ENCODE data around the gene MAP2K5. TPM values are rescaled to one million over a fixed set of nuclear protein-coding genes. Genes with fewer than 3 reads are reported as not detected.

The MAP2K5 gene
- total RNA-seq, 1 donor from 2014 or later = 19.6 TPM

DNA sequence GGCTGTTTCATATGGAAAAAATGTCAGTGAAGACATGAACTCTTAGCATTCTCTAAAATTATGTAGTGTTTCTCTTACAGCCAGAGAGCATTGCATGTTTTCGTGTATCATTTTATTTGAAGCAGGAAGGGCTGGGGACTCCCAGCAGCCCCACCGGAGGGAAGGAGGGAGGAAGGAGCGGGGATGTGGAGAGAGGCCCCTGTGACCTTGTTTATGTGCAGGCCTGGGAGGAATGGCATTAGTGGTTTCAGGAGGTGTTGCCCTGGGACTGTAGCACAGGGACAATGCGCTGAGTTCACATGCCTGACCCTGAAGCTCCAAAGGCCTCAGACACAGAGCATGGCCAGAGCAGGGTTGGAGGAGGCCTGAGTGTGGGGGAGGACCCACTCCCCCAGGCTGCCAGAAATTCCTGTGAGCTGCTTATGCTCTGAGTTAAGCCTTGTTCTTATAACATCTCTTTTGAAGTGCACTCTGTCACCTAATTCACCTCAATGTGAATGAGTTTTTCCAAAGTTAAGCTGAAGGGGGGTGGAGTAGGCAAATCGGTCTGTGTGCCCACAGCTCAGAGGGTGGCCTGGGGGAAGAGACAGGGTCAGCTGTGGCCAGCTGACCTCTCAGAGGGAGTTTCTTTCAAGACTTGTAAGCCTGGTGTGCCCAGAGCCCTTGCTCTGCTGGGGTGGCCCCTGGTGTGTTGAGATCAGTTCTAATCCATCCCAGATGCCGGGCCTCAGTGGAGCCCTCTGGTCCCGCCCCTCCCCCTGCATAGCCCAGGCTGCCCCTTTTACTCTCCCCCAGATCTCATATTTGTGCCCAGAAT, 301.3 kb downstream of the MAP2K5 start:
- TF ChIP-seq, protein P1, sequence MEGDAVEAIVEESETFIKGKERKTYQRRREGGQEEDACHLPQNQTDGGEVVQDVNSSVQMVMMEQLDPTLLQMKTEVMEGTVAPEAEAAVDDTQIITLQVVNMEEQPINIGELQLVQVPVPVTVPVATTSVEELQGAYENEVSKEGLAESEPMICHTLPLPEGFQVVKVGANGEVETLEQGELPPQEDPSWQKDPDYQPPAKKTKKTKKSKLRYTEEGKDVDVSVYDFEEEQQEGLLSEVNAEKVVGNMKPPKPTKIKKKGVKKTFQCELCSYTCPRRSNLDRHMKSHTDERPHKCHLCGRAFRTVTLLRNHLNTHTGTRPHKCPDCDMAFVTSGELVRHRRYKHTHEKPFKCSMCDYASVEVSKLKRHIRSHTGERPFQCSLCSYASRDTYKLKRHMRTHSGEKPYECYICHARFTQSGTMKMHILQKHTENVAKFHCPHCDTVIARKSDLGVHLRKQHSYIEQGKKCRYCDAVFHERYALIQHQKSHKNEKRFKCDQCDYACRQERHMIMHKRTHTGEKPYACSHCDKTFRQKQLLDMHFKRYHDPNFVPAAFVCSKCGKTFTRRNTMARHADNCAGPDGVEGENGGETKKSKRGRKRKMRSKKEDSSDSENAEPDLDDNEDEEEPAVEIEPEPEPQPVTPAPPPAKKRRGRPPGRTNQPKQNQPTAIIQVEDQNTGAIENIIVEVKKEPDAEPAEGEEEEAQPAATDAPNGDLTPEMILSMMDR (conservative IDR thresholded peaks at IDR 0.05) = no peak
- Mint-ChIP-seq H3K27ac (ENCODE audit: unreplicated experiment) (peak overlapping the region; percentile 62), H3K27me3 (ENCODE audit: low read depth) (peaks cover 27% of the 10 kb centered on the region), H3K4me1 (peaks cover 52% of the 10 kb centered on the region), H3K36me3 (ENCODE audit: low read depth) (peaks cover 2% of the 10 kb centered on the region), H3K4me3 (peak overlapping the region; percentile 56), H3K9me3 (no peaks in the 10 kb centered on the region)
- DNase-seq (ENCODE audit: low read depth, low spot score) = no peak

DNA sequence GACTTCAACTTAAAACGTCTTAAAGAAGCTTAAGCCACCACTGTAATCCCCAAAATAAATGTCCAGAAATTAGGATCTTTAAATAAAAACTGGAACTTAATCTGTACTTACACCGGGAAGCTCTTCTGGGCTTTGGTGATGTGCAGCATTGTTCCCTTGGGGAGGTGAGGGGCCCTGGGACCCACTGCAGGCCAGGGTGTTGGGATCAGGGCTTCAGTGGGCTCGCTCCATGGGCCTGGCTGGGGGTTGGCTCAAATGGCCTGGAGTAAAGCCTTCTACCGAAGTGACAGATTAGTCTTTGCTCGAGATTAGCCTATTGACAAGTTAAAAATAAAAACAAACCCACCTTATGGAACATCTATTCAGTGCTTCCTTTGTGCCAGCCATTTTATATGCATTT, 303.5 kb downstream of the MAP2K5 start:
- Mint-ChIP-seq H3K4me3 (no peak overlapping the region), H3K9me3 (no peaks in the 10 kb centered on the region), H3K27ac (ENCODE audit: unreplicated experiment) (no peak overlapping the region), H3K27me3 (ENCODE audit: low read depth) (peaks cover 13% of the 10 kb centered on the region), H3K4me1 (peaks cover 41% of the 10 kb centered on the region), H3K36me3 (ENCODE audit: low read depth) (no peaks in the 10 kb centered on the region)
- DNase-seq (ENCODE audit: low read depth, low spot score) = no peak
- TF ChIP-seq, protein P1 (conservative IDR thresholded peaks at IDR 0.05) = no peak

DNA sequence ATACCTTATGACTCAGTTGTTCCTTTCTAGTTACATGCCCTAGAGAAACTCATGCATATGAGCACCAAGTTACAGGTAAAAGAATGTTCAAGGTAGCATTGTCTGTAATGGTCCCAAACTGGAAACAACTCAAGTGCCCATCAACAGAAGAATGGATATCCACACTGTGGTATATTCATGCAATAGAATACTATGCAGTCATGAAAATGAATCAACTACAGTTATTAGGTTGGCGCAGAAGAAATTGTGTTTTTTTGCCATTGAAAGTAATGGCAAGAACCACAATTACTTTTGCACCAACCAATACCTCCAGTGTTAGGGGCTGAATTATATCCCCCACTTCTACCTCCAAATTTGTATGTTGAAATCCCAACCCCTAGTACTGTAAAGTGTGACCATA, 307.0 kb downstream of the MAP2K5 start:
- H3K36me3 Mint-ChIP-seq (ENCODE audit: low read depth) = no peaks in the 10 kb centered on the region
- H3K27ac Mint-ChIP-seq (ENCODE audit: unreplicated experiment) = no peak overlapping the region
- H3K4me3 Mint-ChIP-seq = no peak overlapping the region
- DNase-seq (ENCODE audit: low read depth, low spot score) = no peak
- TF ChIP-seq, protein P1 (conservative IDR thresholded peaks at IDR 0.05) = no peak
- H3K4me1 Mint-ChIP-seq = peaks cover 18% of the 10 kb centered on the region
- H3K9me3 Mint-ChIP-seq = no peaks in the 10 kb centered on the region
- H3K27me3 Mint-ChIP-seq (ENCODE audit: low read depth) = peaks cover 10% of the 10 kb centered on the region

DNA sequence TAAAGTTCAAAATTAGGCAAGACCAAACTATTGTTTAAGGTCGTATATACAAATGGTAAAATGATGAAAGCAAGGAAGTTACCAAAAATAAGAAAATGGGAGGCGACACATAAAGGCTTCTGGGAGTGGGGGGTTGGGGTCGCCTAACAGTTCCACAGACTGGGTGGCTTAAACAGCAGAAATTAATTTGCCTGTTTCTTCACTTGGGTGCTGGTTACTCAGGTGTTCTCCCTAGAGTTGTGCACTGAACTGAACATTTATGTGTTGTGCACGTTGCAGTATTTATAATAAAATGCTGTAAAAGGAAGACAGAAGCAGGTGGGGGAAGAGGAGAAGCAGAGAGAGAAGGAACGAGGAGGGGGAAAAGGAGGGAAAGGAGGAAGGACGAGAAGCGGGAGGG, 307.8 kb downstream of the MAP2K5 start:
- Mint-ChIP-seq H3K36me3 (ENCODE audit: low read depth) (no peaks in the 10 kb centered on the region), H3K4me3 (no peak overlapping the region), H3K27ac (ENCODE audit: unreplicated experiment) (no peak overlapping the region), H3K4me1 (peaks cover 11% of the 10 kb centered on the region), H3K9me3 (no peaks in the 10 kb centered on the region), H3K27me3 (ENCODE audit: low read depth) (peaks cover 10% of the 10 kb centered on the region)
- TF ChIP-seq, protein P1 (conservative IDR thresholded peaks at IDR 0.05) = no peak
- DNase-seq (ENCODE audit: low read depth, low spot score) = no peak

DNA sequence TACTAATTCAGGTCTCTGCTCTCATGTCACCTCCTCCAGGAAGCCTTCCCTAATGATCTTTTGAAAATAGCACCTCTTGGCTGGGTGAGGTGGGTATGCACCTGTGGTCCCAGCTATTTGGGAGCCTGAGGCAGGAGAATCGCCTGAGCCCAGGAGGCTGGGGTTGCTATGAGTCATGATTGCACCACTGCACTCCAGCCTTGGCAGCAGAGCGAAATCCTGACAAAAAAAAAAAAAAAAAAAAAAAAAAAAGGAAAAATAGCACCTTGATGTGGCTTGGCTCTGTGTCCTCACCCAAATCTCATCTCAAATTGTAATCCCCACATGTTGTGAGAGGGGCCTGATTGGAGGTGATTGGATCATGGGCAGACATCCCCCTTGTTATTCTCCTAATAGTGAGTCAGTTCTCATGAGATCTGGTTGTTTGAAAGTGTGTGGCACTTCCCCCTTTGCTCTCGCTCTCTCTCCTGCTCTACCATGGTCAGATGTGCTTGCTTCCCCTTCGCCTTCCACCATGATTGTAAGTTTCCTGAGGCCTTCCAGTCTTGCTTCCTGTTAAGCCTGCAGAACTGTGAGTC, 308.6 kb downstream of the MAP2K5 start:
- H3K36me3 Mint-ChIP-seq (ENCODE audit: low read depth) = no peaks in the 10 kb centered on the region
- no peak for DNase-seq (ENCODE audit: low read depth, low spot score)
- H3K27ac Mint-ChIP-seq (ENCODE audit: unreplicated experiment) = peak overlapping the region; percentile 4
- H3K27me3 Mint-ChIP-seq (ENCODE audit: low read depth) = peaks cover 10% of the 10 kb centered on the region
- H3K4me3 Mint-ChIP-seq = no peak overlapping the region
- TF ChIP-seq, protein P1 (conservative IDR thresholded peaks at IDR 0.05) = no peak
- H3K4me1 Mint-ChIP-seq = peaks cover 15% of the 10 kb centered on the region
- H3K9me3 Mint-ChIP-seq = no peaks in the 10 kb centered on the region

Data from neural crest cell (in vitro differentiated cells).